T-helper 1 cell (primary cell): ENCODE results near the gene WDR6.

Experiments
- DNase-seq, 5 donors: peaks; one replicate each; pipeline ENCODE4 v3.0.0-alpha.2; 2012 to 2020

Gene WDR6

GRCh38 chr3:49028298-49028672, 21.1 kb downstream of the WDR6 start:
- DNase-seq = no peak

- DNase-seq = peak; percentile 81 to 96 (median 90)
Measured at GRCh38 chr3:49028673-49029562, 21.7 kb downstream of the WDR6 start, which contains the start of gene IMPDH2. Gene IMPDH2, minus strand, starts transcription at chr3:49029398. Its CDS starts 48 bp downstream, at chr3:49029350.

- DNase-seq = peak in 1 of 5 donors; percentile 23
Measured at GRCh38 chr3:49029563-49029884, 22.3 kb downstream of the WDR6 start.

GRCh38 chr3:49030321-49030720, 23.1 kb downstream of the WDR6 start:
- no peak for DNase-seq

- DNase-seq = no peak
Measured at GRCh38 chr3:49032646-49033304, 25.6 kb downstream of the WDR6 start.

GRCh38 chr3:49034650-49035049, 27.5 kb downstream of the WDR6 start:
- DNase-seq = no peak

- DNase-seq = no peak
Measured at GRCh38 chr3:49035281-49035680, 28.1 kb downstream of the WDR6 start.

- no peak for DNase-seq
Measured at GRCh38 chr3:49053543-49053942, 46.4 kb downstream of the WDR6 start.

GRCh38 chr3:49054344-49054862, 47.2 kb downstream of the WDR6 start:
- no peak for DNase-seq

- no peak for DNase-seq
Measured at GRCh38 chr3:49057268-49057667, 50.1 kb downstream of the WDR6 start.

- DNase-seq = no peak
Measured at GRCh38 chr3:49058011-49058410, 50.8 kb downstream of the WDR6 start.
